ENCODE data around the gene IL1RAPL1. TPM values are rescaled to one million over a fixed set of nuclear protein-coding genes. Genes with fewer than 3 reads are reported as not detected.
A peak's percentile ranks its signal among the peaks of the same experiment; 100 is the strongest.

Gene IL1RAPL1
- total RNA-seq, 4 donors from 2014 or later: 8.2 to 10.9 (median 8.8) TPM

- no peak for DNase-seq (ENCODE audit: low spot score in 2 of 2)
- Histone ChIP-seq H3K4me3 (no peak overlapping the region), H3K27ac (no peak overlapping the region), H3K36me3 (no peaks in the 10 kb centered on the region), H3K4me1 (no peaks in the 10 kb centered on the region), H3K9me3 (no peaks in the 10 kb centered on the region), H3K27me3 (no peaks in the 10 kb centered on the region)
- no peak for TF ChIP-seq POLR2A (IDR thresholded peaks at IDR 0.05)
Measured at GRCh38 chrX:28981952-28982351, 394.7 kb downstream of the IL1RAPL1 start.

GRCh38 chrX:28988246-28988645 is 401.0 kb downstream of the IL1RAPL1 start:
- H3K9me3 ChIP-seq: no peaks in the 10 kb centered on the region
- H3K27ac ChIP-seq: no peak overlapping the region
- no peak for DNase-seq (ENCODE audit: low spot score in 2 of 2)
- H3K36me3 ChIP-seq: no peaks in the 10 kb centered on the region
- H3K4me1 ChIP-seq: no peaks in the 10 kb centered on the region
- TF ChIP-seq EP300 (IDR thresholded peaks at IDR 0.05) (no peak), POLR2A (IDR thresholded peaks at IDR 0.05) (no peak), CTCF (IDR thresholded peaks at IDR 0.05) (no peak)
- no peaks in the 10 kb centered on the region for H3K27me3 ChIP-seq
- WGBS, 2 donors: 43 to 55% methylated on average over 2 of the region's 2 CpGs
- H3K4me3 ChIP-seq: no peak overlapping the region

GRCh38 chrX:28997706-28998463 is 410.6 kb downstream of the IL1RAPL1 start:
- no peaks in the 10 kb centered on the region for H3K27me3 ChIP-seq
- no peak overlapping the region for H3K4me3 ChIP-seq
- H3K27ac ChIP-seq: peak overlapping the region in 2 of 4 donors; percentile 54 to 72
- H3K9me3 ChIP-seq: no peaks in the 10 kb centered on the region
- DNase-seq (ENCODE audit: low spot score in 2 of 2): no peak
- H3K4me1 ChIP-seq: no peaks in the 10 kb centered on the region
- TF ChIP-seq CTCF (IDR thresholded peaks at IDR 0.05): no peak
- no peak for TF ChIP-seq POLR2A (IDR thresholded peaks at IDR 0.05)
- no peak for TF ChIP-seq EP300 (IDR thresholded peaks at IDR 0.05)
- no peaks in the 10 kb centered on the region for H3K36me3 ChIP-seq
- whole genome bisulfite sequencing, 2 donors: 38% methylated on average over 1 of the region's 1 CpG

- no peak for TF ChIP-seq EP300 (IDR thresholded peaks at IDR 0.05)
- no peak for TF ChIP-seq CTCF (IDR thresholded peaks at IDR 0.05)
- TF ChIP-seq POLR2A (IDR thresholded peaks at IDR 0.05): no peak
- no peaks in the 10 kb centered on the region for H3K4me1 ChIP-seq
- H3K36me3 ChIP-seq: no peaks in the 10 kb centered on the region
- 28 to 32% methylated on average over 3 of the region's 3 CpGs for WGBS, 2 donors
- H3K9me3 ChIP-seq: no peaks in the 10 kb centered on the region
- no peak overlapping the region for H3K4me3 ChIP-seq
- peak overlapping the region in 2 of 4 donors; percentile 54 to 72 for H3K27ac ChIP-seq
- no peak for DNase-seq (ENCODE audit: low spot score in 2 of 2)
- H3K27me3 ChIP-seq: no peaks in the 10 kb centered on the region
Measured at GRCh38 chrX:28998609-28999135, 411.4 kb downstream of the IL1RAPL1 start.

GRCh38 chrX:29012867-29013266 is 425.6 kb downstream of the IL1RAPL1 start:
- H3K4me1 ChIP-seq: no peaks in the 10 kb centered on the region
- no peak overlapping the region for H3K4me3 ChIP-seq
- no peaks in the 10 kb centered on the region for H3K27me3 ChIP-seq
- no peaks in the 10 kb centered on the region for H3K36me3 ChIP-seq
- H3K27ac ChIP-seq: no peak overlapping the region
- no peaks in the 10 kb centered on the region for H3K9me3 ChIP-seq
- TF ChIP-seq CTCF (IDR thresholded peaks at IDR 0.05) (no peak), POLR2A (IDR thresholded peaks at IDR 0.05) (no peak), EP300 (IDR thresholded peaks at IDR 0.05) (no peak)
- no peak for DNase-seq (ENCODE audit: low spot score in 2 of 2)

All from tibial nerve (tissue), 4 donors.